ENCODE results near the gene SLC43A2. TPM values are rescaled to one million over a fixed set of nuclear protein-coding genes. Genes with fewer than 3 reads are reported as not detected.

The SLC43A2 gene
- 22.5 and 23.2 TPM in 2 replicates for total RNA-seq

GRCh38 chr17:1627982-1628855, at the start of gene SLC43A2:
TSS of gene SLC43A2 (minus strand) at chr17:1628834. CDS start at chr17:1627874, 960 bp downstream.

DNA sequence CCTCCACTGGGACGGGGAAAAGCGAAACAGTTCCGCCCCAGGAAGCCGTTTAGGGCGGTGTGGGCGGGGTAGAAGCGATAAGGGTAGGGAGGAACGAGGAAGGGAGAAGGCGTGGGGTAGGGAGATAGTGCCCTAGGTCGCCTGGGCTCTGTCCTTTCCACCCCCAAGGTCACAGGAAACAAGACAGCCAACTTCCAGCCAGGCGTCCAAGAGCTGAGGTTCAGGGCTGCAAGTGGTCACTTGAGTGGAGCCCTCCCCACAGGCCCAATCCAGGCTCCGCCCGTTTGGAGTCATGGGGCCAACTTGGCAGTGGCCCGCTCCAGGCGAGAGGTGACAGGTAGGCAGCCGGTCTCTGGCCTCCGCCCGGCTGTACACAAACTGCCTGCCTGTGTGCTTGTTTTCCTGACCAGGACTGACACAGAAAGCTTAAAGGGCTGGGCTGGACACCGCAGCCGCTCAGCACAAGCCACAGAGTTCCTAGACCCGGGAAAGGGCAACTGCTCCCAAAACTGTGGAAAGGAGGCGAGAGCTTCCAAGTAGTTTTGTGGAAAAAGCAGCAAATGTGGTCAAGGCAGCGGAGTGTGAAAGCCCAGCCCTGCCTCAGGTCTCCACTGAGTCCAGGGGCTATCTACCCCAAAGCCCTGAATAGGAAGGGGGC, 21.3 kb upstream of the SLC43A2 start, which contains the start of gene RILP:
TSS of gene RILP (minus strand) at position 23 of the 658 bp plus-strand sequence. CDS start 62 bp downstream, outside the sequence.

GRCh38 chr17:1645207-1646171, 16.9 kb upstream of the SLC43A2 start, which contains the start of gene SCARF1:
TSS of gene SCARF1 (minus strand) at chr17:1645732. CDS start at chr17:1645697, 35 bp downstream.

Small RNAs within 50 kb of the gene (small RNA-seq; reads per million reads assigned to genes)
- not detected for gene RN7SL105P

Other genes starting within 250 kb of the SLC43A2 start
- gene YWHAE, start 228.6 kb downstream of the SLC43A2 start, total RNA-seq: 683 and 752 TPM in 2 replicates
- gene CRK, start 172.6 kb downstream of the SLC43A2 start, total RNA-seq: 117 and 135 TPM in 2 replicates
- 209 and 216 TPM in 2 replicates for gene MYO1C, start 136.1 kb downstream of the SLC43A2 start, total RNA-seq
- gene INPP5K, start 112.2 kb downstream of the SLC43A2 start, total RNA-seq: 34.2 and 35.7 TPM in 2 replicates
- 31.3 and 31.4 TPM in 2 replicates for gene PITPNA, start 66.0 kb downstream of the SLC43A2 start, total RNA-seq
- gene SCARF1, start 16.9 kb upstream of the SLC43A2 start, total RNA-seq: 0.65 and 0.97 TPM in 2 replicates
- 7.9 and 10.3 TPM in 2 replicates for gene RILP, start 21.0 kb upstream of the SLC43A2 start, total RNA-seq
- 117 and 135 TPM in 2 replicates for gene PRPF8, start 56.0 kb upstream of the SLC43A2 start, total RNA-seq
- gene TLCD2, start 81.5 kb upstream of the SLC43A2 start, total RNA-seq: 5.3 and 5.9 TPM in 2 replicates
- gene WDR81, start 95.9 kb upstream of the SLC43A2 start, total RNA-seq: 21.4 and 27.4 TPM in 2 replicates
- 0.11 and 0.13 TPM in 2 replicates for gene SERPINF2, start 114.0 kb upstream of the SLC43A2 start, total RNA-seq
- gene SERPINF1, start 133.2 kb upstream of the SLC43A2 start, total RNA-seq: 5.1 and 16.5 TPM in 2 replicates
- 11.2 and 11.8 TPM in 2 replicates for gene SMYD4, start 201.1 kb upstream of the SLC43A2 start, total RNA-seq
- gene RPA1, start 201.2 kb upstream of the SLC43A2 start, total RNA-seq: 25.2 TPM in 2 replicates

Measured in articular chondrocyte of knee joint (primary cell).